Activated CD4-positive, alpha-beta T cell treated with anti-CD3 and anti-CD28 coated beads for 24 hours (primary cell): Measurements from ENCODE around the gene SLC13A3.

Source experiments
- DNase-seq, 2 donors: peaks; one replicate each; pipeline ENCODE4 v3.0.0-alpha.2; 2020; ENCODE audit warnings: low read depth in 2 of 2

SLC13A3 gene

GRCh38 chr20:46578745-46579144 is 72.5 kb downstream of the SLC13A3 start:
- DNase-seq: no peak

DNA sequence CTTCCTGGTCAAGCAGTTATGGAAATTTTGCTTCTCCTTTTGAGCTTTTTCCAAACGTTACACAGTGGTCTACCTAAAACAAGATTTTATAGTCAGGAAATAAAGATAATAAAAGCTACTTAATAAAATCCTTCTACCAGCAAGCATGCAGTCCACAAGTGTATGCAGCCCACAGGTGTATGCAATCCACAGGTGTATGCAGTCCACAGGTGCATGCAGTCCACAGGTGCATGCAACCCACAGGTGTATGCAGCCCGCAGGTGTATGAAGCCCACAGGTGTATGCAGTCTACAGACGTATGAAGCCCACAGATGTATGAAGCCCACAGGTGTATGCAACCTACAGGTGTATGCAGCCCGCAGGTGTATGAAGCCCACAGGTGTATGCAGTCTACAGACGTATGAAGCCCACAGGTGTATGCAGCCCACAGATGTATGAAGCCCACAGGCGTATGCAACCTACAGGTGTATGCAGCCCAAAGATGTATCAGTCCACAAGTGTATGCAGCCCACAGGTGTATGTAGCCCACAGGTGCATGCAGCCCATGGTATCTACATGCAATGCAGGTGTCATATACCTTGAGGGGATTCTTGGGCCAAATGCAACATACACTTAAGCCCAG is 74.4 kb downstream of the SLC13A3 start:
- DNase-seq: no peak

GRCh38 chr20:46575937-46576461 is 75.3 kb downstream of the SLC13A3 start:
- DNase-seq: no peak

DNA sequence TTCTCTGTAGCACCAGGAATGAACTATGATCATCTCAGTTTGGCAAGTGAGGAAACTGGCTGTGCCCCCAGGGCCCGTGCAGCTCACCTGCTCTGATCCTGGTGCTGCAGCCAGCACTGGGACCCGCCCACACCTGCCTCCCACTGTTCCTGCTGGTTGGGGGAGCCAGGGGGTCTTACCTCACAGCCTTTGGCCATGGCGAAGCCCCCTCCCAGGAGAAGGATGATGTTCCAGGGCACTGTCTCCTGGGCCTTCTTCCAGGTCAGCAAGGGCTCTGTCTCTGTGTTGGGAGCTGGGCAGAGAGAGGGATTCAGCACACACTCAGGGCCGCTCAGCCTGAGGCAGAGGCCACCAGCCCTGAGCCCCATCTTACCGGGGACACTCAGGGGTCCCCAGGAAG is 75.9 kb downstream of the SLC13A3 start:
- no peak for DNase-seq

- no peak for DNase-seq
These were observed 77.3 kb downstream of the SLC13A3 start for GRCh38 chr20:46573788-46574584.

GRCh38 chr20:46573234-46573633 is 78.0 kb downstream of the SLC13A3 start:
- no peak for DNase-seq

DNA sequence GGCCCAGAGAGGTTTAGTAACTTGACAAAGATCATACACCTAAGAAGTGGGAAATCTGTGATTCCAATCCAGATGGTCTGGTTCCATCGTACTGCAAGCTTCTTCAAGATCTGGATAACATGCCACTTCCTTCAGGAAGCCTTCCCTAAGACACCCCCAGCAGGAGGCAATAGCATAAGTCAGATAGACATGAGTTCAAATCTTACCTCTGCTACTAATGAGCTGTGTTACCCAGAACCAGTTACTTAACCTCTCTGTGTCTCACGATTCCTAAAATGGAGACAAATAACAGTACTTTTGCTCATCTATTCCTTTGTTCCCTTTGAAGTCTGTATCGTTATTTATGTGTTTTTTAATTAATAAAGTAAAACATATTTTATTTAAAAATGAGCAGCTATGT is 78.5 kb downstream of the SLC13A3 start:
- DNase-seq: no peak

GRCh38 chr20:46572153-46572552 is 79.1 kb downstream of the SLC13A3 start:
- no peak for DNase-seq

DNA sequence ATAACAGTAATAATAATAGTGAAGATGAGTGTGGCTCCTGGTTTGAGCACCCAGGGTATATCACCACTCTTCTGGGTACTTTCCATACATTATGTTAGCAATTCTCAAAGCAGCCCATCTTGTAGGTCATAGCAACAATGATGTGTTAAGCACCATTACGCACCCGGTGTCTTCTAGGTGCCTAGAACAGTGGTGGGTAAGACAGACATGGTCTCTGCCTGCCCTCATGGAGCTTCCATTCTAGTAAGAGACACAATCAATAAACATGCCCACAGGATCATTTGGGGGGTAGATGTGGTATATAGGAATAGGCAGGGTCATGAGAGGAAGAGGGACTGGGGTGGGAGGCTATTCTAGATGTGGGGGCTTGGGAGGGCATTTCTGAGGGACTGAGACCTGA is 79.8 kb downstream of the SLC13A3 start:
- DNase-seq: no peak

- DNase-seq: no peak
These were observed 80.3 kb downstream of the SLC13A3 start for GRCh38 chr20:46570956-46571355.

DNA sequence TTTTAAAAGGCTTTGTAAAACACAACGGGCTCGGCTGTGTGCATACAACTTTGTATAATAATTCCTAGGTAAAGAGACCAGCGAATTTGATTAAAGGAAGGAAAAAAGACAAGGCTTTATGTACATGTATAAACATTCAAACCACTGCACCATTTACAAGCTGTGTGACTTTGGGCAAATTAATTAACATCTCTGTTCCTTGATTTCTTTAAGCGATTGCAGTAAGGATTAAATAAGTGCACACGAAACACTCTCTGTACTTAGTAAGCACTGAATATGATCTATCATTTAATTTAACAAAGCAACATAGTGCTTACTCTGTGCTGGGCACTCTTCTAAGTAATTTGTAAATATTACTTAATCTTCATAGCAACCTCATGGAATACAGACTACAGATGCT is 81.3 kb downstream of the SLC13A3 start:
- no peak for DNase-seq

DNA sequence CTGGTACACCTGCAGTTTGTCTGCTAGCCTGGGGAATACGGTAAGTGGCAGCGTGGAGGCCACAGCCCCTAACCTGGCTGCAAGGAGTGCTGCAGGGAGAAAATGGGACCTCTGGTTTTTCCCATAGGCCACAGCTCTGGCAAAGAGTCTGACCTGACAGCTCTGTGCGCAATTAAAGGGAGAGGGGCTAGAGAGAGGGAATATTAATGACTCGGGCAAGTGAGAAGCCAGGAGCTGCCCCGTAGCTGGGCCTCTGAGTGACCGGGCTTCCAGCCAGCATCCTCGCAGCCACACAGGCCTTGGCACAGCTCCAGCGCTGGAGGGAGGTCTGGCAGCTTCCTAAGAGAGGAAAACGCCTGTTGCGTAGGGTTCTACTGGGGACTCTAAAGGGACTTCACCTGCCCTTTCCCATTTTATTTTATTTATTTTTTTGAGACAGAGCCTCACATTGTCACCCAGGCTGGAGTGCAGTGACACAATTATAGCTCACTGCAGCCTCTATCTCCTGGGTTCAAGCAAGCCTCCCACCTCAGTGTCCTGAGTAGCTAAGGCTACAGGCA is 82.6 kb downstream of the SLC13A3 start:
- no peak for DNase-seq

DNA sequence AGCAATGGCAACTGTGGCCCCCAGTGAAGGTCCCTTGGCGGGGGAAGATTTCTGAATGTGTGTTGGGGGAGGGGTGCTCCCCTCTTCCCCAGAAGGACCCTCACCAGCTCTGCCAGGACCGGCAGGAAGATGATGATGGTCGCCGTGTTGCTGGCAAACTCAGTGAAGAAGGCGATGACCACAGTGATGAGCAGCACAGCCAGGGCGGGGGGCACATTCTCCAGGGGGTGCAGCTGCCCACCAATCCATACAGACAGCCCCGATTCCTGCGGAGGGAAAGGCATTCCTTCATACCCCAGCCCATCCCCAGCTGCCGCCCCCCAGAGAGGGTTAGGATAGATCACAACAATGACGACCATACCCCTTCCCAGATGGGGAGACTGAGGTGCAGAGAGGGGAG is 85.1 kb downstream of the SLC13A3 start:
- no peak for DNase-seq

DNA sequence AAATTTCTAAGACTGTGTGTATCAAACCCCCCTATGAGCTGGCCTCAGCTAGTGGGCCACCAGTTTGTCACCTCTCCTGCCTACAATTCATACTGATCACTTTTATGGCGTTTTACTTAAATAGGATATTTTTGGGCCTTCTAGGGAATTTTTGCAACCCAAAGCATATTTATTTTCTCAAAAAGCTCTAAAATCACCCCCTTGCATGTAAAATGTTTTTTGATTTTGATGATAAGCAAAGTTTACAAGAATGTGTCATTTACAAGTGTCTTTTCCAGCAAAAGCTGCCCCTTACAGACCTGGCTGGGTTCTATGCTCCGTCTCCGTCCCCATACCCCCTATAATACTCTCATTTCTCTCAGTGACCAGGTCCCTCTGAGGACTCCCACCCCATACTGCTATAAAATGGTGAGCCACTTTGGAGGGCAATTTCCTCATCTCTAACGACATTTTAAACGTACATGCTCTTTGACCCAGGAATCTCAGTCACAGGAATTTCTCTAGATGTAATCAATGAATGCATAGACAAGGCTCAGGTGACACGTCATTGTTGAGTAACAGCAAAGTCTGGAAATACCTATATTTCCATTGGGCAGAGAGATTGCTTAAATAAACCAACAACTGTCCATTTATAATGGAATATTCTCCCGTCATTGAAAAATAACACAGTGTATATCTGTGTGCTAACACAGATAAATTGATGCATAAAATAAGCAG is 86.9 kb downstream of the SLC13A3 start:
- DNase-seq: no peak

- no peak for DNase-seq
These were observed 87.4 kb downstream of the SLC13A3 start for GRCh38 chr20:46563860-46564221.

- no peak for DNase-seq
These were observed 87.9 kb downstream of the SLC13A3 start for GRCh38 chr20:46563170-46563859.

- DNase-seq: peak; percentile 50 to 55
These were observed 88.7 kb downstream of the SLC13A3 start for GRCh38 chr20:46562373-46563169.

GRCh38 chr20:46562009-46562372 is 89.3 kb downstream of the SLC13A3 start:
- no peak for DNase-seq

DNA sequence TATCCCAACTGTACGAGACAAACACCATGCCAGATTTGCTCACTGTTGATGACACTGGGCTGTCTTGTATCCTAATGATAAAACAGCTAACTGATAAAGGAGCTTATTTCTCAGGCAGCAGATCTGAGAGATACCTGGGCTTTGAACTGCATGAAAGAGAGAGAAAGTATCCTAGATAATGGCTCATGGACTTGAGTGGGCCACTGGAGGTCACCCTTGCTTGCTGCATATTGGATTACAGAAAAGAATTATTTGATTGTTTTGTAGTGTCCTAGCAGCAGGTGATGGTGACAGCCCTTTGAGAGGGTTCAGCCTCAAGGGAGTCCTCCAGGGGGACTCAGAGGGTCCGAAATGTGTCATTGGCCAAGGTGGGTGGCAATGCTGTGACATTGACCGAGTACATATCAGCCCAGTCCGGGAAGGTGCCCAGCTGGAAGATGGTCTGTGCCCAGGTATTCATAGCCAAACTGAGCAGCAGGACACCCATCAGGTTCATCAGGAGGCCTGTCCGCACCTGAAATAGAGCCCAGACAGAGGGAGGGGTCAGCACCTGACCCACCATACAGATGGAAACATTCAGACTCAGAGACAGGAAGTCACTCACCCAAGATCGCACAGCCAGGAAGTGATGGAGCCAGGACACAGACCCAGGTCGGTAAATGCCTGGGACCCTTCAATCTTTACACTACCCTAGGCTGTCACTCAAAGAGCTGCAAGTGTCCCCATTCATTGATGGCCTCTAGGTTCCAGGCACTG is 91.4 kb downstream of the SLC13A3 start:
- no peak for DNase-seq

DNA sequence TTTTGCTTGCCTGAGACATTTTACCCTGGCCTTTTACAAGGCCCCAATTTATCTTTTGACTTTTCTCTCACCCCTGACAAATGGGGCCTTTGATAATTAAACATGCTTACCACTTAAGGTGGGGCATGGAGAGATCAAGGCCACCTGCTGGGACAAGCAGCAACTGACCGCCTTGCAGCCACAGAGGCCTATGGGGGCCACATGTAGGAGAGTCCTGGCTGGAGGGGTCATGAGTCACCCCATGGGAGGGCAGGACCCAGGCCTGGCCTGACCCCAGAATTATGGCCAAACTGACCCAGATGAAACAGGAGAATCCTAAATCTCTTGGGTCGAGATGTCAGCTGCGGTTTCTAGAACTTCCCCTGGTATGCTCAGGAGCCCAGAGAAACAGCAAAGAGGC is 92.3 kb downstream of the SLC13A3 start:
- DNase-seq: no peak
